CD4-positive, alpha-beta T cell treated with Interleukin-4 for 4 hours (primary cell): ENCODE data around the gene RAP1GAP2.

Experiments
- DNase-seq: peaks from one replicate; pipeline ENCODE4 v3.0.0-alpha.2; 2020

The RAP1GAP2 gene

GRCh38 chr17:2921443-2921842 lies 125.2 kb downstream of the RAP1GAP2 start:
- no peak for DNase-seq

- no peak for DNase-seq
Observed at GRCh38 chr17:2924211-2924610, 128.0 kb downstream of the RAP1GAP2 start.

- no peak for DNase-seq
Observed at GRCh38 chr17:2925011-2925410, 128.8 kb downstream of the RAP1GAP2 start.

- DNase-seq = no peak
Observed at GRCh38 chr17:2926019-2926650, 129.9 kb downstream of the RAP1GAP2 start.

- no peak for DNase-seq
Observed at GRCh38 chr17:2928294-2928890, 132.2 kb downstream of the RAP1GAP2 start.

GRCh38 chr17:2929881-2930533 lies 133.8 kb downstream of the RAP1GAP2 start:
- DNase-seq = no peak

GRCh38 chr17:2931876-2932275 lies 135.6 kb downstream of the RAP1GAP2 start:
- DNase-seq = no peak

- no peak for DNase-seq
Observed at GRCh38 chr17:2932946-2933345, 136.7 kb downstream of the RAP1GAP2 start.

GRCh38 chr17:2933606-2934005 lies 137.4 kb downstream of the RAP1GAP2 start:
- no peak for DNase-seq

GRCh38 chr17:2935632-2936031 lies 139.4 kb downstream of the RAP1GAP2 start:
- no peak for DNase-seq

GRCh38 chr17:2936351-2936750 lies 140.1 kb downstream of the RAP1GAP2 start:
- DNase-seq = no peak

- no peak for DNase-seq
Observed at GRCh38 chr17:2936771-2937321, 140.6 kb downstream of the RAP1GAP2 start.

GRCh38 chr17:2937331-2938003 lies 141.2 kb downstream of the RAP1GAP2 start:
- DNase-seq = no peak

GRCh38 chr17:2939714-2940351 lies 143.6 kb downstream of the RAP1GAP2 start:
- DNase-seq = no peak

GRCh38 chr17:2940352-2940751 lies 144.1 kb downstream of the RAP1GAP2 start:
- DNase-seq = no peak

- DNase-seq = no peak
Observed at GRCh38 chr17:2943981-2944380, 147.7 kb downstream of the RAP1GAP2 start.

- DNase-seq = no peak
Observed at GRCh38 chr17:2945299-2945698, 149.1 kb downstream of the RAP1GAP2 start.

GRCh38 chr17:2946144-2946543 lies 149.9 kb downstream of the RAP1GAP2 start:
- DNase-seq = no peak

GRCh38 chr17:2947588-2947950 lies 151.3 kb downstream of the RAP1GAP2 start:
- DNase-seq = no peak

- no peak for DNase-seq
Observed at GRCh38 chr17:2947996-2948550, 151.8 kb downstream of the RAP1GAP2 start.

- DNase-seq = no peak
Observed at GRCh38 chr17:2948721-2949468, 152.7 kb downstream of the RAP1GAP2 start.

- no peak for DNase-seq
Observed at GRCh38 chr17:2949469-2950044, 153.3 kb downstream of the RAP1GAP2 start.
